Fibroblast of skin of back (primary cell): Measurements from ENCODE around the gene SLC9A3.

Source experiments
- DNase-seq: peaks from one replicate; pipeline ENCODE4 v3.0.0-alpha.2; 2013

SLC9A3 gene

GRCh38 chr5:504326-505154 lies 19.7 kb downstream of the SLC9A3 start:
- no peak for DNase-seq

GRCh38 chr5:502325-503079 lies 21.7 kb downstream of the SLC9A3 start:
- no peak for DNase-seq

- no peak for DNase-seq
Measured at GRCh38 chr5:501831-502184, 22.4 kb downstream of the SLC9A3 start.

GRCh38 chr5:501105-501830 lies 23.0 kb downstream of the SLC9A3 start:
- no peak for DNase-seq

- DNase-seq, result no peak
Measured at GRCh38 chr5:500491-500890, 23.8 kb downstream of the SLC9A3 start.

GRCh38 chr5:499233-500209 lies 24.7 kb downstream of the SLC9A3 start:
- no peak for DNase-seq

- DNase-seq, result no peak
Measured at GRCh38 chr5:497871-498509, 26.3 kb downstream of the SLC9A3 start.

- DNase-seq, result no peak
Measured at GRCh38 chr5:497090-497700, 27.1 kb downstream of the SLC9A3 start.

- DNase-seq, result no peak
Measured at GRCh38 chr5:496028-496427, 28.2 kb downstream of the SLC9A3 start.

GRCh38 chr5:494667-495255 lies 29.5 kb downstream of the SLC9A3 start:
- DNase-seq, result no peak

- DNase-seq, result no peak
Measured at GRCh38 chr5:493758-494157, 30.5 kb downstream of the SLC9A3 start.

GRCh38 chr5:493119-493701 lies 31.0 kb downstream of the SLC9A3 start:
- no peak for DNase-seq

- no peak for DNase-seq
Measured at GRCh38 chr5:492314-492893, 31.8 kb downstream of the SLC9A3 start.

GRCh38 chr5:491856-492155 lies 32.4 kb downstream of the SLC9A3 start:
- DNase-seq, result no peak

- no peak for DNase-seq
Measured at GRCh38 chr5:491119-491855, 33.0 kb downstream of the SLC9A3 start.

- no peak for DNase-seq
Measured at GRCh38 chr5:490116-491106, 33.8 kb downstream of the SLC9A3 start.

- DNase-seq, result no peak
Measured at GRCh38 chr5:489689-490080, 34.6 kb downstream of the SLC9A3 start.
